DND-41 (cell line): Measurements from ENCODE around the gene TMEM51.

Source experiments
- ATAC-seq: fragments of 200-7000 bp; cut with Tn5 transposase; 3 replicates; pipeline ENCODE4 v1.9.1; 2021; ENCODE audit warnings: low read depth; ENCODE audit not compliant: insufficient read depth
- DNase-seq: peaks from one replicate; pipeline ENCODE4 v3.0.0-alpha.2; 2020
- H2AFZ ChIP-seq: 2 replicates; pipeline ENCODE4 v1.6.0; 2012; ENCODE audit warnings: low read depth, low read length
- H3K27ac ChIP-seq: 2 replicates; pipeline ENCODE4 v1.5.1; 2012; ENCODE audit warnings: low read length, inconsistent platforms
- H3K27me3 ChIP-seq: fragments of 200-600 bp; sonication (generic); 2 replicates; pipeline ENCODE4 v1.6.0; 2012; ENCODE audit warnings: low read length, mild to moderate bottlenecking, inconsistent platforms; ENCODE audit not compliant: insufficient read depth, poor library complexity
- H3K36me3 ChIP-seq: 2 replicates; pipeline ENCODE4 v1.5.1; 2012; ENCODE audit warnings: low read length, inconsistent platforms; ENCODE audit not compliant: insufficient read depth
- H3K4me1 ChIP-seq: 2 replicates; pipeline ENCODE4 v1.5.1; 2012; ENCODE audit warnings: mild to moderate bottlenecking, low read length; ENCODE audit not compliant: insufficient read depth
- H3K4me2 ChIP-seq: 2 replicates; pipeline ENCODE4 v1.6.0; 2012; ENCODE audit warnings: mild to moderate bottlenecking, moderate library complexity, low read length, inconsistent platforms; ENCODE audit not compliant: insufficient read depth
- H3K4me3 ChIP-seq, 2 experiments: fragments of 200-600 bp in 1 of 2; shearing (Covaris generic) in 1 of 2; 2 replicates each; pipeline ENCODE4 v1.5.1; 2012 to 2016; ENCODE audit warnings: inconsistent platforms in 2 of 2, low read length in 2 of 2, mild to moderate bottlenecking in 2 of 2, low read depth in 1 of 2, moderate library complexity in 1 of 2
- H3K79me2 ChIP-seq: 2 replicates; pipeline ENCODE4 v1.6.0; 2012; ENCODE audit warnings: low read length, inconsistent platforms; ENCODE audit not compliant: insufficient read depth
- H3K9ac ChIP-seq: 2 replicates; pipeline ENCODE4 v1.6.0; 2012; ENCODE audit warnings: low read depth, mild to moderate bottlenecking, inconsistent platforms, low read length, moderate library complexity
- H3K9me3 ChIP-seq: 2 replicates; pipeline ENCODE4 v1.5.1; 2012; ENCODE audit warnings: low read length, moderate library complexity, mild to moderate bottlenecking, inconsistent platforms; ENCODE audit not compliant: insufficient read depth, severe bottlenecking
- H4K20me1 ChIP-seq: 2 replicates; pipeline ENCODE4 v1.6.0; 2012; ENCODE audit warnings: low read length; ENCODE audit not compliant: insufficient read depth
- EZH2 ChIP-seq: IDR thresholded peaks from 3 replicates; pipeline ENCODE4 v1.6.1; 2012; ENCODE audit warnings: borderline replicate concordance, low read depth, mild to moderate bottlenecking, moderate library complexity, low read length, inconsistent platforms; ENCODE audit not compliant: severe bottlenecking
- TF ChIP-seq, protein P1 (sequence below): IDR thresholded peaks from 2 replicates; pipeline ENCODE4 v1.5.1; 2012; ENCODE audit warnings: borderline replicate concordance, low read length, moderate library complexity, mild to moderate bottlenecking; ENCODE audit not compliant: poor library complexity, severe bottlenecking; ENCODE audit errors: extremely low read depth

The TMEM51 gene

DNA sequence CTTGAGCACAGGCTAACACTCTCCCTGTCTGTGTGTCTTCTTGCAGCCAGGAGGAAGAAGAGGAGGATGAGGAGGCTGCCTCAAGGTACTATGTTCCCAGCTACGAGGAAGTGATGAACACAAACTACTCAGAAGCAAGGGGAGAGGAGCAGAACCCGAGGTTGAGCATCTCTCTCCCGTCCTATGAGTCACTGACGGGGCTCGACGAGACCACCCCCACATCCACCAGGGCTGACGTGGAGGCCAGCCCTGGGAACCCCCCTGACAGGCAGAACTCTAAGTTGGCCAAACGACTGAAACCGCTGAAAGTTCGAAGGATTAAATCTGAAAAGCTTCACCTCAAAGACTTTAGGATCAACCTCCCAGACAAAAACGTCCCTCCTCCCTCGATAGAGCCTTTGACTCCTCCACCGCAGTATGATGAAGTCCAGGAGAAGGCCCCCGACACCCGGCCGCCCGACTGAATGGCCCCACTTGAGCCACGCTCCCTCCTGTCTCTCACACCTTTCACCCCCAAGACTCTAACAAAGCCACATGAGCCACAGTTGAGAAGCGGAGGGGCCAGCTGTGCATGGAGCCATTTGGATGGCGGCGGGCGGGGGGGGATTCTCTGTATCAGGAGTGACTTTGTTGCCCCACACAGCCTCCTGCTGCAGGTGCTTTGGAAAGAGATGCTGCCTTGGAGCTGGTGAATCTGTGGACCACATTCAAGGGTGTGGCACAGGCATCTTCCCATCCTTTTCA, 65.9 kb downstream of the TMEM51 start:
- no peak for TF ChIP-seq EZH2
- TF ChIP-seq, protein P1, sequence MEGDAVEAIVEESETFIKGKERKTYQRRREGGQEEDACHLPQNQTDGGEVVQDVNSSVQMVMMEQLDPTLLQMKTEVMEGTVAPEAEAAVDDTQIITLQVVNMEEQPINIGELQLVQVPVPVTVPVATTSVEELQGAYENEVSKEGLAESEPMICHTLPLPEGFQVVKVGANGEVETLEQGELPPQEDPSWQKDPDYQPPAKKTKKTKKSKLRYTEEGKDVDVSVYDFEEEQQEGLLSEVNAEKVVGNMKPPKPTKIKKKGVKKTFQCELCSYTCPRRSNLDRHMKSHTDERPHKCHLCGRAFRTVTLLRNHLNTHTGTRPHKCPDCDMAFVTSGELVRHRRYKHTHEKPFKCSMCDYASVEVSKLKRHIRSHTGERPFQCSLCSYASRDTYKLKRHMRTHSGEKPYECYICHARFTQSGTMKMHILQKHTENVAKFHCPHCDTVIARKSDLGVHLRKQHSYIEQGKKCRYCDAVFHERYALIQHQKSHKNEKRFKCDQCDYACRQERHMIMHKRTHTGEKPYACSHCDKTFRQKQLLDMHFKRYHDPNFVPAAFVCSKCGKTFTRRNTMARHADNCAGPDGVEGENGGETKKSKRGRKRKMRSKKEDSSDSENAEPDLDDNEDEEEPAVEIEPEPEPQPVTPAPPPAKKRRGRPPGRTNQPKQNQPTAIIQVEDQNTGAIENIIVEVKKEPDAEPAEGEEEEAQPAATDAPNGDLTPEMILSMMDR: no peak

DNA sequence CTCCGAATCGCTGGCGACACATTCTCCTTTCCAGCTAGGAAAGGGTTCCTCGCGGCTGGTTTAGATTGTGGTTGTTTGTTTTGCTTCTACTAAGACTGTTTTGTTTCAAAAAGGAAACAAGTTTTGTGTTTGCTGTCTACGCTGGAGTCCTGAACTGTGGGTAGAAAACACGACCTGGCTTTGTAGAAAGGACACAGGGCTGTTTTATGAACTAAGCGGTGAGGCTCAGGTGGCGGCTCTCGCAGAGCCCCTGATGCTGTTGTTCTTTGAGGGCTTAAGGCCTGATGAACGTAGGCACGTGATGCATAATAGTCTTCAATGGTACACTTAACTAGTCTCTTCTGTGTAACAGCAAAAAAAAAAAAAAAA, 66.5 kb downstream of the TMEM51 start:
- ATAC-seq: no peak
- Histone ChIP-seq H3K9me3 (peaks cover 3% of the 10 kb centered on the region), H3K4me1 (no peaks in the 10 kb centered on the region), H3K27me3 (peaks cover 5% of the 10 kb centered on the region), H3K27ac (no peak overlapping the region), H2AFZ (no peak overlapping the region), H3K36me3 (no peaks in the 10 kb centered on the region), H3K4me2 (no peak overlapping the region), H4K20me1 (no peaks in the 10 kb centered on the region), H3K9ac (no peak overlapping the region), H3K79me2 (no peaks in the 10 kb centered on the region), H3K4me3 (no peak overlapping the region)
- TF ChIP-seq, protein P1: no peak
- TF ChIP-seq EZH2: no peak
- no peak for DNase-seq

More for the DNA sequence above, 65.9 kb downstream of the TMEM51 start:
- no peak for ATAC-seq
- no peak overlapping the region for H3K27ac ChIP-seq
- H3K9ac ChIP-seq: no peak overlapping the region
- no peak overlapping the region for H3K4me2 ChIP-seq
- peaks cover 3% of the 10 kb centered on the region for H3K9me3 ChIP-seq
- DNase-seq: no peak
- H4K20me1 ChIP-seq: no peaks in the 10 kb centered on the region
- H3K27me3 ChIP-seq: peaks cover 5% of the 10 kb centered on the region
- no peak overlapping the region for H3K4me3 ChIP-seq
- no peaks in the 10 kb centered on the region for H3K36me3 ChIP-seq
- H3K79me2 ChIP-seq: no peaks in the 10 kb centered on the region
- H2AFZ ChIP-seq: no peak overlapping the region
- no peaks in the 10 kb centered on the region for H3K4me1 ChIP-seq

DNA sequence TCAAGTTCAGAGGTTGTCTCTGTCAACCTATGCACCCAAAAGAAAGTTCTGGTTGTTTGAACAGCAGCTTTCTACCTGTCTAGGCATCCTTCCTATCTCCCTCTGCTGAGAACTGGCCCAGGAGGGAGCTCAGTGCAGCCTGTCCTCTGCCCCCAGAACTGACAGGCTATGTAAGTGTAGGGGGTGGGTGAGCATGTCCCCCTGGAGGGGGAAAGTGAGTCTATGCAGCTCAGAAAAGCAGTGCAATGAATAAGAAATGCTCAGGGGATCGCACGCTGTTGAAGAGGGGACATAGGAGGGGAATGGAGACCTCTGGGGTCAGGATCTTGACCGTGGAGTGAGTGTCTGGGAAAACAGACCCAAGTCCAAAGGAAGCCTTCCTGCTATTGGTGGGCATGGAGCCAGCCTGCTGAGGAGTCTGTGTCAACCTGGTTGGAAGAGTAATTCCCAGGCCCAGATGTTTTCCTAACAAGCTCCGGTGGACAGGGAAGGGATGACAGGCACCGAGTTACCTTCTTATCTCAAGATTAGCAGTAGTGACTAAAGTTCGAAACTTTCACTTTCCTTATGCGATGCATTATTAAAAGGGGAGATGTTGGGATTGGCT, 67.4 kb downstream of the TMEM51 start:
- Histone ChIP-seq H3K36me3 (no peaks in the 10 kb centered on the region), H3K9ac (no peak overlapping the region), H3K27ac (no peak overlapping the region), H3K27me3 (peaks cover 5% of the 10 kb centered on the region), H4K20me1 (no peaks in the 10 kb centered on the region), H2AFZ (no peak overlapping the region), H3K4me1 (no peaks in the 10 kb centered on the region), H3K4me3 (no peak overlapping the region), H3K79me2 (no peaks in the 10 kb centered on the region), H3K9me3 (peaks cover 3% of the 10 kb centered on the region), H3K4me2 (no peak overlapping the region)
- ATAC-seq: no peak
- DNase-seq: no peak
- TF ChIP-seq, protein P1: no peak
- TF ChIP-seq EZH2: no peak
